Measurements from ENCODE around the gene QRFP.
"Not testable (repeated sequence)": the region's sequence is repeated elsewhere in the genome, so short reads cannot be mapped to it uniquely, and the experiment has no call there.

QRFP gene

GRCh38 chr9:130854092-130854491, 42.5 kb downstream of the QRFP start:
- no peaks in the 10 kb centered on the region for H3K4me1 ChIP-seq (ENCODE audit: insufficient read depth, low read length)
- no peaks in the 10 kb centered on the region for H3K27me3 ChIP-seq (ENCODE audit: insufficient read depth, low read length, poor library complexity)
- H3K4me3 ChIP-seq (ENCODE audit: low read depth in 1 of 2, low read length in 2 of 2): no peak overlapping the region
- ATAC-seq (ENCODE audit: insufficient read depth, low read depth) (no peak), DNase-seq (no peak)
- no peak overlapping the region for H3K27ac ChIP-seq (ENCODE audit: low read length)
- peaks cover 29% of the 10 kb centered on the region; the same call in 1 of the 2 replicates for H4K20me1 ChIP-seq (ENCODE audit: insufficient read depth, low read length)
- H2AFZ ChIP-seq (ENCODE audit: low read depth, low read length): no peak overlapping the region
- peaks cover 53% of the 10 kb centered on the region for H3K36me3 ChIP-seq (ENCODE audit: insufficient read depth, low read length)
- H3K9ac ChIP-seq (ENCODE audit: low read depth, low read length): no peak overlapping the region
- peaks cover 64% of the 10 kb centered on the region for H3K79me2 ChIP-seq (ENCODE audit: insufficient read depth, low read length)
- H3K9me3 ChIP-seq (ENCODE audit: insufficient read depth, low read length, severe bottlenecking): no peaks in the 10 kb centered on the region
- TF ChIP-seq, protein P1, sequence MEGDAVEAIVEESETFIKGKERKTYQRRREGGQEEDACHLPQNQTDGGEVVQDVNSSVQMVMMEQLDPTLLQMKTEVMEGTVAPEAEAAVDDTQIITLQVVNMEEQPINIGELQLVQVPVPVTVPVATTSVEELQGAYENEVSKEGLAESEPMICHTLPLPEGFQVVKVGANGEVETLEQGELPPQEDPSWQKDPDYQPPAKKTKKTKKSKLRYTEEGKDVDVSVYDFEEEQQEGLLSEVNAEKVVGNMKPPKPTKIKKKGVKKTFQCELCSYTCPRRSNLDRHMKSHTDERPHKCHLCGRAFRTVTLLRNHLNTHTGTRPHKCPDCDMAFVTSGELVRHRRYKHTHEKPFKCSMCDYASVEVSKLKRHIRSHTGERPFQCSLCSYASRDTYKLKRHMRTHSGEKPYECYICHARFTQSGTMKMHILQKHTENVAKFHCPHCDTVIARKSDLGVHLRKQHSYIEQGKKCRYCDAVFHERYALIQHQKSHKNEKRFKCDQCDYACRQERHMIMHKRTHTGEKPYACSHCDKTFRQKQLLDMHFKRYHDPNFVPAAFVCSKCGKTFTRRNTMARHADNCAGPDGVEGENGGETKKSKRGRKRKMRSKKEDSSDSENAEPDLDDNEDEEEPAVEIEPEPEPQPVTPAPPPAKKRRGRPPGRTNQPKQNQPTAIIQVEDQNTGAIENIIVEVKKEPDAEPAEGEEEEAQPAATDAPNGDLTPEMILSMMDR (IDR thresholded peaks at IDR 0.05; ENCODE audit: borderline replicate concordance, extremely low read depth, low read length, poor library complexity, severe bottlenecking): no peak
- no peak for TF ChIP-seq EZH2 (IDR thresholded peaks at IDR 0.05; ENCODE audit: borderline replicate concordance, low read depth, low read length, severe bottlenecking)
- H3K4me2 ChIP-seq (ENCODE audit: insufficient read depth, low read length): no peak overlapping the region

- Histone ChIP-seq H3K79me2 (ENCODE audit: insufficient read depth, low read length) (peaks cover 73% of the 10 kb centered on the region), H2AFZ (ENCODE audit: low read depth, low read length) (no peak overlapping the region), H3K4me3 (ENCODE audit: low read depth in 1 of 2, low read length in 2 of 2) (no peak overlapping the region), H3K9me3 (ENCODE audit: insufficient read depth, low read length, severe bottlenecking) (no peaks in the 10 kb centered on the region), H3K27me3 (ENCODE audit: insufficient read depth, low read length, poor library complexity) (no peaks in the 10 kb centered on the region), H3K36me3 (ENCODE audit: insufficient read depth, low read length) (peaks cover 40% of the 10 kb centered on the region), H3K4me2 (ENCODE audit: insufficient read depth, low read length) (no peak overlapping the region), H3K9ac (ENCODE audit: low read depth, low read length) (no peak overlapping the region), H4K20me1 (ENCODE audit: insufficient read depth, low read length) (peaks cover 25% of the 10 kb centered on the region; the same call in 1 of the 2 replicates), H3K4me1 (ENCODE audit: insufficient read depth, low read length) (no peaks in the 10 kb centered on the region), H3K27ac (ENCODE audit: low read length) (no peak overlapping the region)
- ATAC-seq (ENCODE audit: insufficient read depth, low read depth) (no peak), DNase-seq (no peak)
- no peak for TF ChIP-seq EZH2 (IDR thresholded peaks at IDR 0.05; ENCODE audit: borderline replicate concordance, low read depth, low read length, severe bottlenecking)
- TF ChIP-seq, protein P1 (IDR thresholded peaks at IDR 0.05; ENCODE audit: borderline replicate concordance, extremely low read depth, low read length, poor library complexity, severe bottlenecking): no peak
Observed at GRCh38 chr9:130852801-130853200, 43.8 kb downstream of the QRFP start.

- DNase-seq: no peak
- Histone ChIP-seq H3K4me2 (ENCODE audit: insufficient read depth, low read length) (no peak overlapping the region), H2AFZ (ENCODE audit: low read depth, low read length) (no peak overlapping the region), H3K9ac (ENCODE audit: low read depth, low read length) (no peak overlapping the region), H3K4me3 (ENCODE audit: low read depth in 1 of 2, low read length in 2 of 2) (no peak overlapping the region), H3K27ac (ENCODE audit: low read length) (no peak overlapping the region), H3K27me3 (ENCODE audit: insufficient read depth, low read length, poor library complexity) (no peaks in the 10 kb centered on the region), H3K36me3 (ENCODE audit: insufficient read depth, low read length) (peaks cover 25% of the 10 kb centered on the region), H3K9me3 (ENCODE audit: insufficient read depth, low read length, severe bottlenecking) (no peaks in the 10 kb centered on the region), H3K79me2 (ENCODE audit: insufficient read depth, low read length) (peaks cover 91% of the 10 kb centered on the region), H3K4me1 (ENCODE audit: insufficient read depth, low read length) (no peaks in the 10 kb centered on the region), H4K20me1 (ENCODE audit: insufficient read depth, low read length) (peaks cover 37% of the 10 kb centered on the region)
- ATAC-seq (ENCODE audit: insufficient read depth, low read depth): no peak
- TF ChIP-seq, protein P1 (IDR thresholded peaks at IDR 0.05; ENCODE audit: borderline replicate concordance, extremely low read depth, low read length, poor library complexity, severe bottlenecking): no peak
- TF ChIP-seq EZH2 (IDR thresholded peaks at IDR 0.05; ENCODE audit: borderline replicate concordance, low read depth, low read length, severe bottlenecking): no peak
Observed at GRCh38 chr9:130849356-130849755, 47.3 kb downstream of the QRFP start.

GRCh38 chr9:130848514-130848913, 48.1 kb downstream of the QRFP start:
- H3K9me3 ChIP-seq (ENCODE audit: insufficient read depth, low read length, severe bottlenecking); H2AFZ ChIP-seq (ENCODE audit: low read depth, low read length); H3K9ac ChIP-seq (ENCODE audit: low read depth, low read length); H3K27me3 ChIP-seq (ENCODE audit: insufficient read depth, low read length, poor library complexity); H3K4me3 ChIP-seq (ENCODE audit: low read depth in 1 of 2, low read length in 2 of 2); H3K27ac ChIP-seq (ENCODE audit: low read length); H3K4me1 ChIP-seq (ENCODE audit: insufficient read depth, low read length); DNase-seq; H3K4me2 ChIP-seq (ENCODE audit: insufficient read depth, low read length); ATAC-seq (ENCODE audit: insufficient read depth, low read depth): not testable (repeated sequence)
- H3K79me2 ChIP-seq (ENCODE audit: insufficient read depth, low read length): peaks cover 95% of the 10 kb centered on the region
- H3K36me3 ChIP-seq (ENCODE audit: insufficient read depth, low read length): peaks cover 22% of the 10 kb centered on the region
- H4K20me1 ChIP-seq (ENCODE audit: insufficient read depth, low read length): peaks cover 45% of the 10 kb centered on the region

All from DND-41 (cell line).